ENCODE measurements around the gene MSS51.

DNA sequence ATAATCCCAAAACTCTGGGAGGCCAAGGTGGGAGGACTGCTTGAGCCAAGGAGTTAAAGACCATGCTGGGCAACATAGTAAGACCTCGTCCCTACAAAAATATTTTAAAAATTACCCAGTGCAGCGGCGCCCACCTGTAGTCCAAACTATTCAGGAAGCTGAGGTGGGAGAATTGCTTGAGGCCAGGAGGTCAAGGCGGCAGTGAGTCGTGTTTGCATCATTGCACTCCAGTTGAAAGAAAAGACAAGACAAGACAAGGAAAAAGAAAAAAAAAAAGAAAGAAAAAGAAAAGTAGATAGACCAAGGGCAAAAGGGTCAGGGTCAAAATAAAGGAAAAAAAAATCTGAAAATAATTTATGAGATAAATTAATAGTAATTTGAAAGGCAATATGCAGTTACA lies 25.3 kb downstream of the MSS51 start:
- TF ChIP-seq, protein P1, sequence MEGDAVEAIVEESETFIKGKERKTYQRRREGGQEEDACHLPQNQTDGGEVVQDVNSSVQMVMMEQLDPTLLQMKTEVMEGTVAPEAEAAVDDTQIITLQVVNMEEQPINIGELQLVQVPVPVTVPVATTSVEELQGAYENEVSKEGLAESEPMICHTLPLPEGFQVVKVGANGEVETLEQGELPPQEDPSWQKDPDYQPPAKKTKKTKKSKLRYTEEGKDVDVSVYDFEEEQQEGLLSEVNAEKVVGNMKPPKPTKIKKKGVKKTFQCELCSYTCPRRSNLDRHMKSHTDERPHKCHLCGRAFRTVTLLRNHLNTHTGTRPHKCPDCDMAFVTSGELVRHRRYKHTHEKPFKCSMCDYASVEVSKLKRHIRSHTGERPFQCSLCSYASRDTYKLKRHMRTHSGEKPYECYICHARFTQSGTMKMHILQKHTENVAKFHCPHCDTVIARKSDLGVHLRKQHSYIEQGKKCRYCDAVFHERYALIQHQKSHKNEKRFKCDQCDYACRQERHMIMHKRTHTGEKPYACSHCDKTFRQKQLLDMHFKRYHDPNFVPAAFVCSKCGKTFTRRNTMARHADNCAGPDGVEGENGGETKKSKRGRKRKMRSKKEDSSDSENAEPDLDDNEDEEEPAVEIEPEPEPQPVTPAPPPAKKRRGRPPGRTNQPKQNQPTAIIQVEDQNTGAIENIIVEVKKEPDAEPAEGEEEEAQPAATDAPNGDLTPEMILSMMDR (IDR thresholded peaks at IDR 0.05), result no peak
- TF ChIP-seq POLR2A (IDR thresholded peaks at IDR 0.05), result no peak
- TF ChIP-seq EP300 (IDR thresholded peaks at IDR 0.05), result no peak

Measured in ovary (tissue), 3 donors.